CD1c-positive myeloid dendritic cell (primary cell): ENCODE data around the gene IL4.
"Not testable (repeated sequence)": the region's sequence is repeated elsewhere in the genome, so short reads cannot be mapped to it uniquely, and the experiment has no call there.

Experiments used
- DNase-seq: peaks from one replicate; pipeline ENCODE4 v3.0.0-alpha.2; 2016; ENCODE audit errors: extremely low spot score

The IL4 gene

DNA sequence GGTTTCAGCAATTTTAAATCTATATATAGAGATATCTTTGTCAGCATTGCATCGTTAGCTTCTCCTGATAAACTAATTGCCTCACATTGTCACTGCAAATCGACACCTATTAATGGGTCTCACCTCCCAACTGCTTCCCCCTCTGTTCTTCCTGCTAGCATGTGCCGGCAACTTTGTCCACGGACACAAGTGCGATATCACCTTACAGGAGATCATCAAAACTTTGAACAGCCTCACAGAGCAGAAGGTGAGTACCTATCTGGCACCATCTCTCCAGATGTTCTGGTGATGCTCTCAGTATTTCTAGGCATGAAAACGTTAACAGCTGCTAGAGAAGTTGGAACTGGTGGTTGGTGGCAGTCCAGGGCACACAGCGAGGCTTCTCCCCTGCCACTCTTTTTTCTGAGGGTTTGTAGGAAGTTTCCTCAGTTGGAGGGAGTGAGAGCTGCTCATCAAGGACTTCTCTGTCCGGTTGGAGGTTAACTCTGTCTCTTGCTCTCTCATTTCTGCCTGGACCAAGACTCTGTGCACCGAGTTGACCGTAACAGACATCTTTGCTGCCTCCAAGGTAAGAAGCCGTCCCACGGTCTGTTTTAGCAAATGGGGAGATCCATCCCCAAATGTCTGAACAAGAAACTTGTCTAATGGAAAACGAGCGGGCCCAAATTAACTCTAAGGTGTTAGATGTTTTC, at the start of gene IL4:
IL4 (plus strand) TSS at position 51 of the 692 bp plus-strand sequence; CDS start at position 113, 62 bp downstream.
- DNase-seq, result no peak

DNA sequence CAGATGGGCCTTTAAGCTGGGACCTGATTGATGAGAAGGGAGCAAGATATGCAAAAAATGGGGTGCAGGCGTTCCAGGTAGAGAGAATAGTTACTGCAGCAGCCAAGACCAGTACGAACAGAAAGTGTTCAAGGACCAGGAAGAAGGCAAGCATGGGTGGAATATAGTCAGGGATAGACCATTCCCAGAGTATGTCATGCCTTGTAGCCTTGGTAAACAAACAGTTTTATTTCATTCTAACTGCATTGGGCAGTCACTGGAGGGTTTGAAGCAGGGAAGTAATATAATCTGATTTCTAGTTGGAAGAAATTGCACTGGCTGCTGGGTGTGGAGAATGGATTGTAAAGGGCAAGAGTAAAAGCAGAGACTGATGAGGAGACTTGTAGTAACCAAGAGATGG, 46.3 kb upstream of the IL4 start:
- no peak for DNase-seq

DNA sequence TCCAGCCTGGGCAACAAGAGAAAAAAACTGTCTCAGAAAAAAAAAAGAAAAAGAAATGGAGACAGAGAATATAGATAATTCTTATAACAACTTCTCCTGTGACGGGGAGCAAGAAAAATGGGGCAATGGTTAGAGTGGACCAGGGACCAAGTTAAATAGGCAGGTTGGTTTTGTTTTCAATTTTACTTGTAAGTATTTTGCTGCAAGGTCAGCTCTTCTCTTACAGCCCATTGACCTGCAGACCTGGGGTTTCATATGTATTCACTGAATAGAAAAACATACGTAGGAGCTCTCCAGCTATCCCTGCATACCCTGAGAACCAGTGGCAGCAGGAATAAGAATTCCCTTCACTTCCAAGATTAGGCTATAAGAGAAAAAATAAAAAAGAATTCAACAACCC, 45.0 kb upstream of the IL4 start:
- DNase-seq, result no peak

DNA sequence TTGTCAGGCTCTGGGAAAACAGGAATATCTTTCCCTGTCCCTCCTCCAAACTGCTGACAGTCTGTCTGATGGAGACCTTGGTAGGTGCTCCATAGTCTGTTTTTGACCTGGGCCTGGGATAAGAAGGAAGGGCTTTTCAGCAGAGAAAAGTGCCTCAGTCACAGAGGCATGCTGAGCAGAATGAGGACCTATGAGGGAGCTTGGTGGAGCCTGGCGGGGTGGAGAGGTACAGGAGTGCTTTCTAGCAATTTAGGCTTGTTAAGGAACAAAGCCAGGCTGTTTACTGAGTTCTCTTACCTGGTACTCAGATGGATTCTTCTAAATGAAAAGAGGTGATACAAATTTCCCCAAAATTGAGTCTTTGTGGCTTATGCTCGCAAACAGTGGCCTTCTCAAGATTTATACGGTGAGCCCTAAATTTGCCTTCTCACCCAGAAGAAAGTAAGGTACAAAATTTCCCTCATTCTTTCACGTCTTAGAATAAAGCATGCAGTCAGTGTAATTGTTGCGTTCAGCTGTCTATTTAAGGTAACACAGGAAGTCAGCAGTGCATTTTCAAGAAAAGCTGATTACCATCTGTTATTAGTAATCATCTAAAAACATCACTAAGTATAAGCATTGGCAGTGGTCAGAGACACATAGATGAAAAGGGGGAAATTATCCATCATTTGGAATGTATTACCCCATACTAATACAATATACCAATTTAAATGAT, 44.4 kb upstream of the IL4 start:
- DNase-seq, result no peak

DNA sequence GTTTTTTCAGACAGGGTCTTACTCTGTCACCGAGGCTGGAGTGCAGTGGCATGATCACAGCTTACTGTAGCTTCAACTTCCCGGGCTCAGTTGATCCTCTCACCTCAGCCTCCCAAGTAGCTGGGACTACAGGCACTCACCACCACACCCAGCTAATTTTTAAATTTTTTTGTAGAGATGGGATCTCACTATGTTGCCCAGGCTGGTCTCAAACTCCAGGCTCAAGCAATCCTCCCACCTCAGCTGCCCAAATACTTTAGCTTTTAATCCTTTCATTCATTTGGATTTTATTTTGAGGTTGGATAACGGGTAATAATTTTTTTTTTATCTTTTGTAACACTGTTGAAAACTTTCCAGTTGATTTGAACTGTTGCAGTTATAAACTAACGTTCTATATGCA, 40.2 kb upstream of the IL4 start:
- not testable (repeated sequence) for DNase-seq

DNA sequence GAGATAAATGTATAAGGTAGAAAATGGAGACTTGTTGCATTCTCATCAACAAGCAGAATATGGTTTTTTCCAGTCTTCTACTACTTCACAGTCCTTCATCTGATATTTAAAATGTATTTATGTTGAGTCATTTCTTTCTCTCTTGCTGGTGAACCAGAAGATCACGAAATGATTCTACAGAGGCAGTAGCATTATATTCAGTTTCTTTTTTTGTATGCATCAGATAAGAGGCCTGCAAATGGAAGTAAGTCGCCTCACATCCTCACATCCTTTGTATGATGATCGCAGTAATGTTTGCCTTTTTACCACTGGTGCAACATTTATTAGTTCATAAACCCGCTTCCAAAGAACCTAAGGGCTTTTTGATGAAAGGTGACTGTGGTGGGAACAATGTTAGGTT, 37.9 kb upstream of the IL4 start:
- no peak for DNase-seq

DNA sequence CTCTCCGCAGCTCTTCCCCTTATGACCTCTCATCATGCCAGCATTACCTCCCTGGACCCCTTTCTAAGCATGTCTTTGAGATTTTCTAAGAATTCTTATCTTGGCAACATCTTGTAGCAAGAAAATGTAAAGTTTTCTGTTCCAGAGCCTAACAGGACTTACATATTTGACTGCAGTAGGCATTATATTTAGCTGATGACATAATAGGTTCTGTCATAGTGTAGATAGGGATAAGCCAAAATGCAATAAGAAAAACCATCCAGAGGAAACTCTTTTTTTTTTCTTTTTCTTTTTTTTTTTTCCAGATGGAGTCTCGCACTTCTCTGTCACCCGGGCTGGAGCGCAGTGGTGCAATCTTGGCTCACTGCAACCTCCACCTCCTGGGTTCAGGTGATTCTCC, 36.5 kb upstream of the IL4 start:
- DNase-seq, result no peak

DNA sequence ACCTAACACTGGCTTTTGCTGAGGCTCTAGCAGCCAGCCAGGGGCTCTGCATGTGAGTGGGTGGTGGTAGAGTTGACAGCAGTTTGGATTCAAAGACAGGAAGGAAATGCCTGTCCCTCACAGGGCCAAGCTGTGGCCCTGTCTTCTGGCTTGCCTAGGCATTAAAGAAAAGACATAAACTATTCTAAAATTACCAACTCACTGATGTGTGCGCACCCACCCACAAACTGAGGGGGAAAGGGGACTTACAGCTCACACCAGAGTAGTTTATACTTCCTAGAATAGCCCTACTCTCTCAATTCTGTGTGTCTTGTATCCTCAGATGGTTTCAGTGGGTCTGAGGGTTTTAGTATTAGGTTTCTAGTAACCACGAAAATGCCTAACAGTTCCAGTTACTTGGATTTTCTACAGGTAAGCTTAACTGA, 34.1 kb upstream of the IL4 start:
- no peak for DNase-seq

DNA sequence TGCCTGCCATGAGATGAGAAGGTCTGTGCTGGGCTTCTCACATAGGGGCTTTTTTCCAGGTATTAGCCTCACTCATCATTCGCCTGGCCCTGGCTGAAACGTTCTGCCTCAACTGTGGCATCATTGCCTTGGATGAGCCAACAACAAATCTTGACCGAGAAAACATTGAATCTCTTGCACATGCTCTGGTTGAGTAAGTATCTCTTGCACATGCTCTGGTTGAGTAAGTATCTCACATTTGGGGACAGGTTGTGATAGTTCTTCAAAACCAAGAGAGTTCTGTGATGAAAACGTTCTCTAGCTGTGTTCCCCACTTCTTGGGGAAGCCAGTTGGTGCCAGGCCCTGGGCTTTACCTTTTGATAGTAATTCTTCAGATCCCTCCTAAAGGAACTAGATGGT, 33.2 kb upstream of the IL4 start:
- no peak for DNase-seq

DNA sequence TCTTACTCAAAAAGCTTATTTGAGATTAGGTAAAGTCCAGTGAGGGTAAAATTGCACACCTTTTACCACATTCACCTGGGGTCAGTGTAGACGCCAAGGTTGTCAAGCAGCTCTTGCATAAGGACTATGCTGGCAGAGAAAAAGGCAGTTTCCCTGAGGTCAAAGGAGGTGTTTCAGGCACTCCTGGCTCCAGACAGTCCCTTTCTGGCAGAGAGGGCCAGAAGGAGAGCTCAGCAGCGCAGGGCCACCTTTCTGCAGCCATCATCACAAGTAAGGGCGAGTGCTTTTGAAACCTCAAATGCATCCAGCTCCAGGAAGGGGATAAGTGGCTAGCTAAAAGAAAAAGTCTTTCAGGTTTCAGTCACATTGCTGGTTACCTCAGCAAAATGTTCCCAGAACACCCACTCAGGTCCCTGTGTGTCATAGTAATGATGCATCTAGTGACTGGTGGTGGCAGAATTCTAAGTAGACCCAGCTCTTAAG, 32.5 kb upstream of the IL4 start:
- DNase-seq, result no peak

DNA sequence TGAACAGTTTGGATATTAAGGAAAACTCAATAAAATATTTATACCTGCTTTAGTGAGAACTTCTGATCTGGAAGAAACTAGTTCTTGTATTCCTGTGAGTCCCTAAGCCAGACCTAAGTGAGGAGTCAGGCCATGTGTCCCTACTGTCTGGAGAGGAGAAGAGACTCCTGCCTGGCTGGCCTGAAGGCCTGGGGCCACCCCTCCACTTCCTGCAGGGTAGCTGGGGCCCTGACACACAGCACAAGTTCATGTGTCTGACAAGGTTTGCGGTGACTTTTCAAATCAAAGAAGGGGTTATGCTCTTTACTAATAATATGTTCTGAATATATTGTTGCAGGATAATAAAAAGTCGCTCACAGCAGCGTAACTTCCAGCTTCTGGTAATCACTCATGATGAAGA, 31.9 kb upstream of the IL4 start:
- DNase-seq, result no peak

DNA sequence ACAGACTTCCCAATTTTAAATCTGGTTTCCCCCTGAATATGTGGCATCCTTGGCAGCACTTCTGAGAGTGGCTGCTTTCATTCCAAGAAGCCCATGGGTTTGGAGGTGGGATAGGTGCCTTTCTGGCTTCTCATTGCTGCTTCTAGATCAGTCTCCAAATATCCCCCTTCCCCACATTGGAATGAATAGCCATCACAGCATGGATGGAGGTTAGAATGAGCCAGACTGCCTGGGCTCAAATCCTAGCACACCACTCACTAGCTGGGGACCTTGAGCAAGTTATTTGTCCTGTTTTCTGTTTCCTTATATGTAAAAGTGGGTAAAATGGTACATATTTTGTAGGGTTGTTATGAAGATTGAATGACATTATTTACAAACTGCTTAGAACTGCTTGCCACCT, 29.6 kb upstream of the IL4 start:
- no peak for DNase-seq

DNA sequence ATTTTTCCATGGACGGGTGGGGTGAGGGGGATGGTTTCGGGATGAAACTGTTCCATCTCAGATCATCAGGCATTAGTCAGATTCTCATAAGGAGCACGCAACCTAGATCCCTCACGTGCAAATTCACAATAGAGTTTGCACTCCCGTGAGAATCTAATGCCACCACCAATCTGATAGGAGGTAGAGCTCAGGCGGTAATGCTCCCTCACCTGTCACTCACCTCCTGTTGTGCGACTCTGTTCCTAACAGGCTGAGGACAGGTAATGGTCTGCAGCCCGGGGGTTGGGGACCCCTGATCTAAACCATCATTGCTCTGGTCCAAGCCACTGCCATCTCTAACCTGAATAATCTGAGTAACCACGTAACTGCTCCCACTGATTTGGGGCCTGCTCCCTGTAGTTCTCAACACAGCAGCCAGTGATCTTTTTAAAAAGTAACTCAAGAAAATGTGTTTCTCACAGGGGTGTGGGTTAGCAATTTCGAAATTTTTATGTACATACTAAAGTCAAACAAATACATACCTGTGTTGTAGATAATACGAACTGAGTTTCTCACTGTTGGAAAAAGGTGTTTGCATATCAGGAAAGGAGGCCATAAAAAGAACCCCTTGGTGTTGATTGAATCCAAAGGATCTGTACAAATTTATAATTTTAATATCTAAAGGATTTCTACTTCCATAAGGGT, 27.1 kb upstream of the IL4 start:
- DNase-seq, result no peak

DNA sequence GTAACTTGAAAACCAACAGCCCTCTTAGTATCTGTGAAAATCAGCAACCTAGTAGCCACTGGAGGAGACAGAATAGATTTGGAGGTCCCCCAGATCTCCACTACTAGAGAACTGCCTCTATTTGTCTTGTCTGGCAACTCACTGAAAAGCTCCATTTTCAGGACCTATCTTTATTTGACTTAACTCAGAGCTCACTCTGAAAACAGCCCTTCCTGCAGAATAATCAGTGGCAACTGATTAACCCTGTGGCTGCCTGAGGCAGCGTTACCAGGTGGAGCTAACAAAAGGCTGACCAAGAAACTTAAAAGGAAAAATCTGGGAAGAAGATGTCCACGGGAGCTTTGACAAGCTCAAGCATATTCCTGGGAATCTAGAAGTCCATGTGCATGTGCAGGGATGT, 26.3 kb upstream of the IL4 start:
- DNase-seq, result no peak

DNA sequence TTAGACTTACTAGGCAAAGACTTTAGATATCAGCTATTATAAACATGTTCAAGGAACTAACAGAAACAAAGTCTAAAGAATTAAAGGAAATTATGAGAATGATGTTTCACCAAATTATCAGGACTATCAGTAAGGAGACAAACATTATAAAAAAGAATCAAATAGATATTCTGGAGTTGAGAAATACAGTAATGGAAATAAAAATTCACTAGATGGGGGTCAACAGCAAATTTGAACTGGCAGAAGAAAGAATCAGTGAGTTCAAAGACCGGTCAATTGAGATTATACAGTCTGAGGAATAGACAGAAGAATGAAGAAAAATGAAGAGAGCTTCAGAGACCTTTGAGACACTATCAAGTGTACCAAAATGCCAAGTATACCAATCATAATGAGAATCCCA, 25.4 kb upstream of the IL4 start:
- DNase-seq, result no peak

DNA sequence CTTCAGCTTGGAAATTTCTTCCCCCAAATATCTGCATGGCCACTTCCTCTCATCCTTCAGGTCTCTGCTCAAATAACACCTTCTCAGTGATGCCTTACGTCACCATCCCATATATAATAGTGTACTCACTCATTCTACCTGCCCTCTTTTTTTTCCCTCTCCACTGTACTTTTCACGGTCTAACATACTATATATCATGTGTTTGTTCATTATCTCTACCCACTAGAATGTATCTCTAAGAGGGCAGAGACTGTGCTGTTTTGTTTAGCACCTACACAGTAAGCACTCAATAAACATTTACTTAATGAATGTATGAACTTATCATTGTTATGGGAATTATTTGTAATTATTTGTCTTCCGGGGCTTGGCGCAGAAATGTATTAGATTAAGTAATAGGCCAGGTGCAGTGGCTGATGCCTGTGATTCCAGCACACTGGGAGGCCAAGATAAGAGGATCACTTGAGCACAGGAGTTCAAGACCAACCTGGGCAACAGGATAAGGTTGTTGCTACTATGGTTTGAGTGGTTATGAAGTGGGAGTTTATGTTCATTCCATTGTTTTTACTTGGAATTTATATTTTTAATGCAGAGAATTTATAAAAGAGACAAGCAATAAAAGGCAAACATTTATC, 21.8 kb upstream of the IL4 start:
- no peak for DNase-seq

DNA sequence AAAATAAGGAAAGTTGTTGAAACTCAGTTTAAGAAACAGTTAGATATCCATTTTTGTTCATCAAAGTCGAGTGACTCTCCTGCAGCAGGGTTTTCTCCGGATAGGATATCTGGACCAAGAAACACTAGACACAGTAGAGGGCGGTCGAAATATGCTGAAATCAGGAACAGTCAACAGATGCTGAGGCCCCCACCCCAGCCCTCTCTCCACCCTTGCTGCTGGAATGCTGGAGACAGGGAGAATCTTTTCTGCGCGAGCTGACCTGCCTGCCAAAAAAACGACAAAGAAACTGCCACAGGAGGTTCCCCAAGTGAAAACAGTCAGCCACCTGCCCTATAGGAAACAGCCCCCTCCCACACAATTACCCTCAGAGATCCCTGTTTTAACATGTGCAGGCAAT, 20.1 kb upstream of the IL4 start:
- DNase-seq, result no peak

DNA sequence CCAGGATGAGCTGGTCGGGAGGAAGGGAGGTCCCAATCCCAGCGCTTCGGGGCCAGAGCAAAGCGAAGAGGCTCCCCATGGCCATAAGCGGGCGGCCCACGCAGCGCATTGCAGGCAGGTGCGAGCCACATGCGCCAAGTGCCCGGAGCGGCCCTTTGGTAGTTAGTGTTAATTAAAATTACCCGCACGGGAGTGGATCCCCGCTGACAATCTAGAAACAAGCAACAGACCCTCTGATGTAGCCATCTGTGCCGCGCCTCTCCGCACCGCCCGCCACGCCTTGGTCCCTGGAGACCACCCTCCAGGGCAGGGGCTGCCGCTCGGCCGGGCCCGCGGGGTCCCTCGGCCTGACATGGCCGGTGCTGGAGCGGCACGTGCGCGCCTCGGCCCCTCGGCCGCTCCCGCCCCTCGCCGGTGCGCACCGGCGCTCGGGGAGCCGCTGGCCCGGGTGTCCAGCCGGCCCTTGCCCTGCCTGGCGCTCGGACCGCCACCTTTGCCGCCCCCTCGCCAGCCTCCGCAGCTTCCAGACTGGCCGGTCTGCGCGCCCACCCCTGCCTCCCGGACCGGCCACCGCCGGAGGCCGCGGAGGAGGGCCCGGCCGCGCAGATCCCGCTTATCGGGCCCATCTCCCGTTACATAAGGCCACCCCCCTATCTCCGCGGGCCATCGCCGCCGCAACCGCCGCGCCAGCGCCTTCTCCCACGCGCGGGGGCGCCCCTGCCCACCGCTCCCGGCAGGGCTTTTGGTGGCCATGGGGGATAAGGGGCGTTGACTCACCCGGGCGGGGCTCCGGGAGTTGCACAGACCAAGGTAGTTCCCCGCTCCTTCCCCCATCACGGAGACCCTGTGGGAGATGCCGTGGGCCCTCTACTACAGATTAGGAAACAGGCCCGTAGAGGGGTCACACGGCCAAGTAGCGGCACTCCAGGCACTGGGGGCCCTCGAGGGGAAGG, 17.7 kb upstream of the IL4 start:
- peak; percentile 11 for DNase-seq

DNA sequence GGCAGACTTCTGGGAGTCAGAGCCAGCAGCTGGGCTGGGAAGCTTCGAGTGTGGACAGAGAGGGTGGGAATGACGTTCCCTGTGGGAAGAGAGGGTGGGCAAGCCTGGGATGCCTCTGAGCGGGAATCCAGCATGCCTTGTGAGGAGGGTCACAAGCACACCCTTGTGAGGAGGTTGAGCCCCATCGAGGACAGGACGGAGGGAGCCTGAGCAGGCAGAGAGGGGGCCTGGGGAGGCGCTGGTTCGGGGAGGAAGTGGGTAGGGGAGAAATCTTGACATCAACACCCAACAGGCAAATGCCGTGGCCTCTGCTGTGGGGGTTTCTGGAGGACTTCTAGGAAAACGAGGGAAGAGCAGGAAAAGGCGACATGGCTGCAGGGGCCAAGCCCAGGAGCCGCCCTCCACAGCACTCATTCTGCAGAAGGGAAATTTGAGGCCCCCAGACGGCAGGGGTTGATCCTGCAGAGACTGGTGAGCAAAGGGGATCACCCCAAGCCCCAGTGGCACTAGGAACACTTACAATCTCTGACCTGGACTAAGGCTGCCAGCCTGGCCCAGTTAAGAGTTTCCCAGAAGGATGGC, 16.9 kb upstream of the IL4 start:
- DNase-seq, result no peak

DNA sequence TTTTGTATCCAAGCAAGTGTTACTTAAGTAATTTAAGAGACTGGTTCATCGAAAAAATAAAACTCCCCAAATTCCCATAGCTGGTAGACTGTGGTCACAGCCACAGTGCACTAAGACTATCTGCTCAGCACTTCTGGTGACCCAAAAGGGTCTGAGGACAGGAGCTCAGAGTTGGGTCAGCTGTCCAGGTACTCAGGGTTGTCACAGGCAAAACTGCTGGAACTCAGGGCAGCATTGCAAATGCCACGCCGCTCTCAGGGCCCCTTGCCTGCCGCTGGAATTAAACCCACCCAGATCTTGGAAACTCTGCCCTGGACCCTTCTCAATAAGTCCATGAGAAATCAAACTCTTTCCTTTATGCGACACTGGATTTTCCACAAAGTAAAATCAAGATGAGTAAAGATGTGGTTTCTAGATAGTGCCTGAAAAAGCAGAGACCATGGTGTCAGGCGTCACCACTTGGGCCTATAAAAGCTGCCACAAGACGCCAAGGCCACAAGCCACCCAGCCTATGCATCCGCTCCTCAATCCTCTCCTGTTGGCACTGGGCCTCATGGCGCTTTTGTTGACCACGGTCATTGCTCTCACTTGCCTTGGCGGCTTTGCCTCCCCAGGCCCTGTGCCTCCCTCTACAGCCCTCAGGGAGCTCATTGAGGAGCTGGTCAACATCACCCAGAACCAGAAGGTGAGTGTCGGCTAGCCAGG, 16.0 kb upstream of the IL4 start, which contains the start of gene IL13:
IL13 (plus strand) TSS at position 498 of the 705 bp plus-strand sequence; CDS start at position 512, 14 bp downstream.
- no peak for DNase-seq
